ENCODE results near the gene ULBP3. TPM values are rescaled to one million over a fixed set of nuclear protein-coding genes. Genes with fewer than 3 reads are reported as not detected.
A peak's percentile ranks its signal among the peaks of the same experiment; 100 is the strongest.
"Not testable (repeated sequence)": the region's sequence is repeated elsewhere in the genome, so short reads cannot be mapped to it uniquely, and the experiment has no call there.

Gene ULBP3
- total RNA-seq, 1 experiment from 2014 or later = 10.5 TPM

- no peak for DNase-seq (ENCODE audit: low read depth)
Measured at GRCh38 chr6:150043501-150044412, 25.2 kb downstream of the ULBP3 start.

GRCh38 chr6:150043096-150043495, 25.8 kb downstream of the ULBP3 start:
- DNase-seq (ENCODE audit: low read depth) = no peak

- peak; percentile 8 for DNase-seq (ENCODE audit: low read depth)
Measured at GRCh38 chr6:150038202-150039062, 30.5 kb downstream of the ULBP3 start.

- no peak for DNase-seq (ENCODE audit: low read depth)
Measured at GRCh38 chr6:150037526-150038201, 31.3 kb downstream of the ULBP3 start.

- no peak for DNase-seq (ENCODE audit: low read depth)
Measured at GRCh38 chr6:150036081-150036480, 32.8 kb downstream of the ULBP3 start.

- DNase-seq (ENCODE audit: low read depth) = no peak
Measured at GRCh38 chr6:150033207-150033771, 35.6 kb downstream of the ULBP3 start.

- DNase-seq (ENCODE audit: low read depth) = no peak
Measured at GRCh38 chr6:150032598-150032997, 36.3 kb downstream of the ULBP3 start.

- DNase-seq (ENCODE audit: low read depth) = no peak
Measured at GRCh38 chr6:150030611-150031010, 38.3 kb downstream of the ULBP3 start.

- DNase-seq (ENCODE audit: low read depth) = no peak
Measured at GRCh38 chr6:150029749-150030148, 39.2 kb downstream of the ULBP3 start.

GRCh38 chr6:150029276-150029675, 39.6 kb downstream of the ULBP3 start:
- no peak for DNase-seq (ENCODE audit: low read depth)

GRCh38 chr6:150028799-150029198, 40.1 kb downstream of the ULBP3 start:
- no peak for DNase-seq (ENCODE audit: low read depth)

GRCh38 chr6:150027806-150028565, 40.9 kb downstream of the ULBP3 start:
- DNase-seq (ENCODE audit: low read depth) = no peak

GRCh38 chr6:150026976-150027805, 41.7 kb downstream of the ULBP3 start:
- no peak for DNase-seq (ENCODE audit: low read depth)

- DNase-seq (ENCODE audit: low read depth) = peak; percentile 83
Measured at GRCh38 chr6:150025201-150025917, 43.6 kb downstream of the ULBP3 start, which contains the start of gene RAET1L. TSS of gene RAET1L (minus strand) at chr6:150025532. CDS start at chr6:150025471, 61 bp downstream.

- no peak for DNase-seq (ENCODE audit: low read depth)
Measured at GRCh38 chr6:150024646-150025155, 44.2 kb downstream of the ULBP3 start.

- DNase-seq (ENCODE audit: low read depth) = not testable (repeated sequence)
Measured at GRCh38 chr6:150024021-150024420, 44.9 kb downstream of the ULBP3 start.

- not testable (repeated sequence) for DNase-seq (ENCODE audit: low read depth)
Measured at GRCh38 chr6:150021870-150022269, 47.1 kb downstream of the ULBP3 start.

GRCh38 chr6:150018846-150019580, 49.9 kb downstream of the ULBP3 start:
- DNase-seq (ENCODE audit: low read depth) = no peak

Data from M059J (cell line).